Astrocyte of the hippocampus (primary cell): Measurements from ENCODE around the gene MLYCD.

Experiments used
- DNase-seq: peaks from one replicate; pipeline ENCODE4 v3.0.0; 2011; ENCODE audit warnings: low read depth, low spot score

The MLYCD gene

GRCh38 chr16:83954577-83955016 is 55.7 kb downstream of the MLYCD start:
- peak; percentile 59 for DNase-seq

- DNase-seq: peak; percentile 48
These were observed 56.6 kb downstream of the MLYCD start for GRCh38 chr16:83955218-83956130.

GRCh38 chr16:83956336-83957289 is 57.7 kb downstream of the MLYCD start:
- DNase-seq: peak; percentile 90

GRCh38 chr16:83957296-83957855 is 58.5 kb downstream of the MLYCD start:
- no peak for DNase-seq

- no peak for DNase-seq
These were observed 59.4 kb downstream of the MLYCD start for GRCh38 chr16:83958137-83958845.

GRCh38 chr16:83958846-83959565 is 60.1 kb downstream of the MLYCD start:
- no peak for DNase-seq

GRCh38 chr16:83959656-83960434 is 60.9 kb downstream of the MLYCD start:
- no peak for DNase-seq

GRCh38 chr16:83960521-83961249 is 61.8 kb downstream of the MLYCD start:
- DNase-seq: no peak

GRCh38 chr16:83961591-83961990 is 62.7 kb downstream of the MLYCD start:
- no peak for DNase-seq

GRCh38 chr16:83963277-83964119 is 64.6 kb downstream of the MLYCD start:
- DNase-seq: no peak

GRCh38 chr16:83964684-83965443 is 65.9 kb downstream of the MLYCD start:
- no peak for DNase-seq

- DNase-seq: no peak
These were observed 66.7 kb downstream of the MLYCD start for GRCh38 chr16:83965444-83966152.

GRCh38 chr16:83966153-83966696 is 67.3 kb downstream of the MLYCD start:
- no peak for DNase-seq

- no peak for DNase-seq
These were observed 68.2 kb downstream of the MLYCD start for GRCh38 chr16:83967091-83967490.

GRCh38 chr16:83967838-83968305 is 69.0 kb downstream of the MLYCD start, which contains the start of gene NECAB2:
Gene NECAB2 (plus strand): TSS chr16:83968244. CDS start chr16:83968649, 405 bp downstream.
- peak; percentile 62 for DNase-seq

- DNase-seq: peak; percentile 25
These were observed 69.5 kb downstream of the MLYCD start for GRCh38 chr16:83968306-83968851.
